Activated naive CD8-positive, alpha-beta T cell treated with anti-CD3 and anti-CD28 coated beads, Interleukin-2, amount 10 ng/mL, durations not matched to agents 7 days and 5 days (primary cell): Measurements from ENCODE around the gene NECAB3. TPM values are rescaled to one million over a fixed set of nuclear protein-coding genes. Genes with fewer than 3 reads are reported as not detected.
A peak's percentile ranks its signal among the peaks of the same experiment; 100 is the strongest.

Source experiments
- ATAC-seq: fragments of 150-1000 bp; cut with Tn5 transposase; one replicate; pipeline ENCODE4 v1.10.0; 2021; ENCODE audit warnings: low read depth, moderate library complexity
- POLR2A ChIA-PET: fragments of 350-600 bp; sonication (Branson Sonifier 250); formaldehyde crosslinking; loops from one replicate; lab custom pipeline; 2021; ENCODE audit warnings: antibody characterized with exemption; lab: Charles Lee
- DNase-seq: peaks from one replicate; pipeline ENCODE4 v3.0.0; 2021
- H3K27ac Mint-ChIP-seq: one replicate; pipeline ENCODE4 v1.8.0; 2022; ENCODE audit warnings: mild to moderate bottlenecking, mixed read lengths
- H3K27me3 Mint-ChIP-seq: one replicate; pipeline ENCODE4 v1.8.0; 2022; ENCODE audit warnings: mild to moderate bottlenecking, moderate library complexity, mixed read lengths
- H3K36me3 Mint-ChIP-seq: one replicate; pipeline ENCODE4 v1.8.0; 2021; ENCODE audit warnings: mild to moderate bottlenecking, mixed read lengths
- H3K4me1 Mint-ChIP-seq: one replicate; pipeline ENCODE4 v1.8.0; 2021; ENCODE audit warnings: mixed read lengths
- H3K4me3 Mint-ChIP-seq: one replicate; pipeline ENCODE4 v1.8.0; 2022; ENCODE audit warnings: mild to moderate bottlenecking, moderate library complexity, mixed read lengths
- H3K9me3 Mint-ChIP-seq: one replicate; pipeline ENCODE4 v1.8.0; 2021; ENCODE audit warnings: mixed read lengths
- total RNA-seq, 2 experiments: library from RNA; stranded (reverse); gene quantifications; one replicate each; pipeline ENCODE4 v1.2.3, GENCODE V29; 2021

The NECAB3 gene
- total RNA-seq, 2 experiments from 2014 or later: 36.3 to 37.7 TPM

GRCh38 chr20:33680686-33681085 lies 6.5 kb upstream of the NECAB3 start:
- peak overlapping the region; percentile 81 for H3K27ac Mint-ChIP-seq
- ATAC-seq: no peak
- no peak for DNase-seq
- peaks cover 59% of the 10 kb centered on the region for H3K4me1 Mint-ChIP-seq
- POLR2A ChIA-PET: interaction anchor here (1.4 to 6.3 kb wide), 7 partner anchors 9 to 130 kb away, joined by 4 to 116 read pairs (median 8); partner anchors contain the start of genes ACTL10, PXMP4 and ZNF341
- H3K36me3 Mint-ChIP-seq: peaks cover 23% of the 10 kb centered on the region
- no peaks in the 10 kb centered on the region for H3K9me3 Mint-ChIP-seq
- peak overlapping the region; percentile 49 for H3K4me3 Mint-ChIP-seq
- H3K27me3 Mint-ChIP-seq: no peaks in the 10 kb centered on the region

GRCh38 chr20:33679758-33680485 lies 5.7 kb upstream of the NECAB3 start:
- H3K36me3 Mint-ChIP-seq: peaks cover 21% of the 10 kb centered on the region
- H3K9me3 Mint-ChIP-seq: no peaks in the 10 kb centered on the region
- ATAC-seq (peak; percentile 74), DNase-seq (peak; percentile 70)
- H3K27me3 Mint-ChIP-seq: no peaks in the 10 kb centered on the region
- H3K4me3 Mint-ChIP-seq: peak overlapping the region; percentile 41
- H3K4me1 Mint-ChIP-seq: peaks cover 61% of the 10 kb centered on the region
- POLR2A ChIA-PET: interaction anchor here (0.8 to 6.3 kb wide), 15 partner anchors 8 to 314 kb away, joined by 3 to 116 read pairs (median 4); partner anchors contain the start of genes ACTL10, CBFA2T2, PXMP4 and RALY
- H3K27ac Mint-ChIP-seq: peak overlapping the region; percentile 81

DNA sequence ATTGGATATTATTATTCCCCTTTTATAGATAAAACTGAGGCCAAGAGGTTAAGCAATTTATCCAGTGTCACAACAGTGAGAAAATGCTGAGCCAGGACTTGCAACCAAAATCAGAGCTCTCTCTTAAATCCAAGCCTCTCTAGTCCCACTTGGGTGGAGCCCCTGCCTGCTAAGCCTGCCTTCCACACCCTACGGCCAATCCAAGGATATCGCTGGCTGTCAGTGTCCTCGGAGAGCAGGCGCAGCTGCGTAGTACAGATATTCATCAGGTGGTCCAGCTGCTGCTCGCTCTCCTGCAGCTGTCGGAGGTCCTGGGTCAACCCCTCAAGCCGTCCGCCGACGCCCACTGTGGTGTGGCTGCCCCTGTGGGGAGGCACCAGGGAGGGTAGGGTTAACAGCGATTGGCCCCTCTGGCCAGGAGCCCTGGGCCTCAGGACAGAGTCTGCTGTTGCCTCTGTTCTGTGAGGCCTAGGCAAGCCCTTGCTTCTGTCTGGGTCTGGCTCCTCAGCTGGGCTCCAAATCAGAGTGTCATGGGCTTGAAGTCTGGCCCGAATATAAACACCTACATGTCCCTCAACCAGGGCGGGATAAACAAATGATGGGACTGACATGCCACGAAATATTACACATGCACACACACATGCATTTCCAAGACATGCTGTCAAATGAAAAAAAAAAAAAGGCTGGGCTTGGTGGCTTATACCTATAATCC lies 3.9 kb upstream of the NECAB3 start:
- H3K9me3 Mint-ChIP-seq: no peaks in the 10 kb centered on the region
- no peak overlapping the region for H3K4me3 Mint-ChIP-seq
- peaks cover 18% of the 10 kb centered on the region for H3K36me3 Mint-ChIP-seq
- H3K27me3 Mint-ChIP-seq: no peaks in the 10 kb centered on the region
- H3K4me1 Mint-ChIP-seq: peaks cover 59% of the 10 kb centered on the region
- DNase-seq: no peak
- no peak for ATAC-seq
- H3K27ac Mint-ChIP-seq: peak overlapping the region; percentile 81
- POLR2A ChIA-PET: interaction anchor here (1.1 to 6.3 kb wide), 4 partner anchors 10 to 42 kb away, joined by 3 to 116 read pairs (median 10); partner anchors contain the start of genes ACTL10 and PXMP4

DNA sequence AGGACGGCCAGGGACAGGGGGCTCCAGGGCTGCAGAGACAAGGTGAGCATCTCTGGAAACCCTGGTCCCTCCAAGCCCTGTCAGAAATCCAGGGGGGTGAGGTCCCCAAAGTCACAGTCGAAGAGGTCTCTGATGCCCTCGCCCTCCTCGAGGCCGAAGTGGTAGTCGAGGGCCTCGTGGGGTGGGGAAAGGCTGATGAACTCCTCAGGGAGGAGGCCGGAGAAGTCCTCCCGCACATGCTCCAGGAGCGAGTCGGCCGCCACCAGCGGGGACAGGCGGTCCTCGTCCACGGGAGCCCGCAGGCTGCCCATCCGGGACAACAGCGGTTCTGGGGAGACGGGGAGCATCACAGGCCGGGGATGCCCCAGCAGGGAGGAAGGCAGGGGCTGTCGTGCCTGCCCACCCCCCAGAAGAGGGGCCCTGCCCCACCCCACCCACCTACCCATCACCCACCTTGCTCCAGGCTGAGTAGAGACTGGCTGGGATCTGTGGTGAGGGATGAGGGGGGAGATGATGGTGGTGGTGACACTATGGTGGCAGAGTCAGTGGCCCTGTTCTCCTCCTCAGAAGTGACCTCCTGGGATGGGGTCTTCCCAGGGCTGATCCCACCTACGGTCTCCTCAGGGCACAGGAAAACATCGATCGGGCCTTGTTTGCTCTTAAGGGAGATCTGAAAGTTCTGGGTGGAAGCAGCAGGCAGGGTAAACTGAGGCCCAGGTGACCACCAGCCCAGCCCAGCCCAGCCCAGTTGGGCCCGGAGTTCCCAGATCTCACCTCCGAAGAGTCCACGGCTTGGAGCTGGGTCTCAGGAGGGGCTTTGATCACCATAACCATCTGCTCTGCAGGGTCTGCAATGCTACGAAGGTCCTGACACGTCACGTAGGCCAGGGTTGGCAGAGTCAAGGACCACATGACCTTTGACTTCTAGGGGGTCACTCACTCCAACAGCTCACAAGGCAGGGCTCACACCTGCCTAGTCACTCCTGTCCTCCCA lies 2.7 kb upstream of the NECAB3 start:
- H3K4me3 Mint-ChIP-seq: no peak overlapping the region
- H3K4me1 Mint-ChIP-seq: peaks cover 59% of the 10 kb centered on the region
- H3K9me3 Mint-ChIP-seq: no peaks in the 10 kb centered on the region
- H3K36me3 Mint-ChIP-seq: peaks cover 19% of the 10 kb centered on the region
- peak overlapping the region; percentile 15 for H3K27ac Mint-ChIP-seq
- ATAC-seq (no peak), DNase-seq (no peak)
- no peaks in the 10 kb centered on the region for H3K27me3 Mint-ChIP-seq
- POLR2A ChIA-PET: interaction anchor here (1.1 to 6.3 kb wide), 4 partner anchors 10 to 43 kb away, joined by 3 to 116 read pairs (median 10); partner anchors contain the start of genes ACTL10 and PXMP4

DNA sequence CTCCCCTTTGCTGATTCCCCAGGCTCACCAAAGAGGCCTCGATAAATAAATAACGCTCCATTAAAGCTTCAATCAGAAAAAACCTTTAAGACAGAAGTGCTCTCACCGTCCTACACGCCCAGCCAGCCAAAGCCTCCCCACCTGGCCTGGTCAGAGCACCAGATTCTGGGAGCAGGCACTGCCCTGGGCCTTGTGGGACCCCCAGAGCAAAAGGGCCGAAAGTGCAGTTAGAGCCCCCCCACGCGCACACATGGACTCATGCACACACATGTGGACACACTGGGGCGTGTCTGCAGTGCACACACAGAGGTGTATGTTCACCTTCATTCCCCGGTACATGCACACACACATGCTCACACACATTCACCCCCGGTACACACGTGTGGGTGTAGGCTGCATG lies 1.9 kb upstream of the NECAB3 start:
- Mint-ChIP-seq H3K4me1 (peaks cover 52% of the 10 kb centered on the region), H3K9me3 (no peaks in the 10 kb centered on the region), H3K36me3 (peaks cover 20% of the 10 kb centered on the region), H3K27ac (peak overlapping the region; percentile 15), H3K27me3 (no peaks in the 10 kb centered on the region), H3K4me3 (no peak overlapping the region)
- POLR2A ChIA-PET: interaction anchor here (1.5 to 2.2 kb wide), 3 partner anchors 9 to 14 kb away, joined by 6 to 12 read pairs (median 6); partner anchors contain the start of gene ACTL10
- DNase-seq (no peak), ATAC-seq (no peak)

- Mint-ChIP-seq H3K4me1 (peaks cover 45% of the 10 kb centered on the region), H3K27me3 (no peaks in the 10 kb centered on the region), H3K4me3 (peak overlapping the region; percentile 64), H3K9me3 (no peaks in the 10 kb centered on the region), H3K36me3 (peaks cover 18% of the 10 kb centered on the region), H3K27ac (peak overlapping the region; percentile 79)
- DNase-seq (no peak), ATAC-seq (no peak)
- POLR2A ChIA-PET: interaction anchor here (1.5 to 2.2 kb wide), 5 partner anchors 8 to 57 kb away, joined by 6 to 12 read pairs (median 7); partner anchors contain the start of genes ACTL10 and ZNF341
Measured at GRCh38 chr20:33675136-33675959, 1.1 kb upstream of the NECAB3 start.

DNA sequence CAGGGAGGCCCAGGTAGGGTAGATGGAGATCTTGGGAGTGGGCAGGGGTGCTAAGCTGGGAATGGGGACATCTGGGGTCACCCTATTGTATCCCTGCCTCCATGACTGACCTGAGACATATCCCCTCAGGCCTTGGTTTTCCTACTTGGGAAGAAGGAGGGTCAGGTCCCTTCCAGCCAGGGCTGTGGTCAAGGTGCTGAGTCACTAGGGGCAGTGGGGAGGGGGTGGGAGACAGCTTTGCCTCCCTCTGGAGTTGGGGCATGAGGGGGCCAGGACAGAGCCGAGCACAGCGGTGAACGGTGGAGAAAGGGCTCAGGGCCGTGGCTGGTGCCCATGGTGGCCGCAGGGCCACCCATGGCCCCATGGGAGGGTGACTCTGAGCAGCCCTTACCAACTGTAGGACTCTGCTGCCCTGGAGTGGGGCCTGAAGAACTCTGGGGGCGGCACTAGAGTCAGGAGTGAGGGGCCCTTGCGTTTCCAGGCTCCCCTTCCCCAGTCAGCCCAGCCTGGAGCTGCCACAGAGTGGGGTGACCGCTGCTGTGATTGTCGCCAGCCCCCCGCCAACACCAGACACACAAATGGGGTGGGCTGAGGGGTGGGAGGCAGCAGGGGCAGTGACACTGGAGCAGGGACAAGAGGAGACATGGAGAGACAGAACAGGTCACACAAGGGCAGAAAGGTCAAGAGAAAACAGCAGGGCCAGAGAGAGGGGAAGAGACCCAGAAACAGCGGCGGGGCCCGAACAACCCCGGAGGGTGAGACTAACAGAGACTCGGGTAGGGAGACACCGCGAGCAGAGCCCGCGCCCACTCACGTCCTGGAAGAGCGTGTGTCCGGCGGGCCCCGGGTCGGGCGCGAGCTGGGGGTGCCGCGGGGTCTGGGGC lies 576 bp downstream of the NECAB3 start:
- Mint-ChIP-seq H3K4me3 (peak overlapping the region; percentile 93), H3K27ac (peak overlapping the region; percentile 90), H3K27me3 (no peaks in the 10 kb centered on the region), H3K4me1 (peaks cover 34% of the 10 kb centered on the region), H3K9me3 (no peaks in the 10 kb centered on the region), H3K36me3 (peaks cover 12% of the 10 kb centered on the region)
- no peak for DNase-seq
- POLR2A ChIA-PET: interaction anchor here (1.8 to 2.2 kb wide), 3 partner anchors 10 to 58 kb away, joined by 7 to 12 read pairs (median 7); partner anchors contain the start of gene ZNF341
- ATAC-seq: no peak

- Mint-ChIP-seq H3K36me3 (peaks cover 12% of the 10 kb centered on the region), H3K9me3 (no peaks in the 10 kb centered on the region), H3K4me3 (peak overlapping the region; percentile 93), H3K27ac (peak overlapping the region; percentile 84), H3K27me3 (no peaks in the 10 kb centered on the region), H3K4me1 (peaks cover 31% of the 10 kb centered on the region)
- no peak for ATAC-seq
- POLR2A ChIA-PET: interaction anchor here (1.1 to 1.3 kb wide), 2 partner anchors 12 to 59 kb away, joined by 5 to 7 read pairs; partner anchors contain the start of gene ZNF341
- no peak for DNase-seq
Measured at GRCh38 chr20:33673114-33673409, 1.2 kb downstream of the NECAB3 start.

DNA sequence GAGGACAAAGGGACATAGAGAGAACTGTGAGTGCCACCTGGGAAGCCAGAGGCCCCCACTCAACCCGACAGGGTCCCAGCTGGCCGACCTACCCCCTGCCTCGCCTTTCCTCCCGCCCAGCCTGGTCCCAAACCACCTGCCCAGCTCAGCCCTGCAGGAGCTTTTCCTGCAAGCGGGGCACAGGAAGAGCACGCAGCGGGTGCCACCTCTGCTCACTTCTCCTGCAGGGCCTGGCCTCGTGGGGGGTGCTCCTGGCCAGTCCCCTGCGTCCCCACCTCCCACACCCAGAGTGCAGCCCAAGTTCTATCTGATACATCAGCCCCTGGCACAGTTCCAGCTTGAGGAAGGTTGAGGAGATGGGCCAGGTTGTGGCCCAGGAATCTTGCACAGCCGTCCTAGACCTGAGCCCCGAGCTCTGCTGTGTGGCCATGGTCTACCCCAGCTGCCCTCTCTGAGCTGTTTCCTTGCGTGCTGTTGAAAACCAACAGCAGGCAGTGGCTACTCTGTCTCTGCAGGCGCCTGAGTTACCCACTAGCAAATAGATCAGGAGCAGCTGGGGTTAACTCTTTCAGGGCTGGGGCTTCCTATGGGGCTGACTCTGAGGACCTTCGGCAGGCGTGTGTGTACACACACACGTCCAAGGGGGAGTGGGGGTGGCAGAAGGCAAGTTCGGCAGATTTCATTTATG lies 1.7 kb downstream of the NECAB3 start:
- Mint-ChIP-seq H3K4me3 (peak overlapping the region; percentile 93), H3K4me1 (peaks cover 31% of the 10 kb centered on the region), H3K27ac (peak overlapping the region; percentile 84), H3K36me3 (peaks cover 12% of the 10 kb centered on the region), H3K9me3 (no peaks in the 10 kb centered on the region), H3K27me3 (no peaks in the 10 kb centered on the region)
- no peak for ATAC-seq
- POLR2A ChIA-PET: interaction anchor here (1.0 to 1.9 kb wide), 5 partner anchors 9 to 60 kb away, joined by 3 to 7 read pairs (median 6); partner anchors contain the start of genes C20orf144, PXMP4 and ZNF341
- no peak for DNase-seq

- DNase-seq (no peak), ATAC-seq (no peak)
- Mint-ChIP-seq H3K27me3 (no peaks in the 10 kb centered on the region), H3K4me1 (peaks cover 32% of the 10 kb centered on the region), H3K27ac (no peak overlapping the region), H3K9me3 (no peaks in the 10 kb centered on the region), H3K4me3 (peak overlapping the region; percentile 37), H3K36me3 (peaks cover 12% of the 10 kb centered on the region)
- POLR2A ChIA-PET: interaction anchor here (0.7 to 1.9 kb wide), 7 partner anchors 8 to 60 kb away, joined by 3 to 7 read pairs (median 5); partner anchors contain the start of genes C20orf144, PXMP4 and ZNF341
Measured at GRCh38 chr20:33671573-33672288, 2.5 kb downstream of the NECAB3 start.
